ENCODE results near the gene SH3BGR. TPM values are rescaled to one million over a fixed set of nuclear protein-coding genes. Genes with fewer than 3 reads are reported as not detected.

The SH3BGR gene
- total RNA-seq, 6 experiments from 2014 or later: 1.4 to 3.7 (median 2.3) TPM

DNA sequence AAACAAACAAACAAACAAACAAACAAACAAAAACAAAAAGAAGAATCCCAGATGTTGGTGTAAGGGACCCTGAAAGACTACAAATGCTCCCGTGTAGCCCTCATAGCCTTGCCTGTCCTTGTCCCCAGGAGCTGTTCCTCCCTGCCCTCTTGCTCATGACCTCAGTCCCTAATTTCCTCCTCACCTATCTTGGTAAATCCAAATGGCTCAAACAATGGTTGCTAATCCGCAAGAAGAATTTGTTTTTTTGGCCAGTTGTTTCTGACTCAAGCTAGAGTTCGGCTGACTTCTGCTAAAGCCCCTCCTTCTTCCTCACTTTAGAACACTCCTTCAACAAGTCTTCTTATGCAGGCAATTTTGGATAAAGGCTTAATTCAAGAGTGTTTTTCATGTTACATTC, 21.8 kb upstream of the SH3BGR start:
- H3K4me1 Mint-ChIP-seq (ENCODE audit: low read depth): peaks cover 13% of the 10 kb centered on the region
- H3K27me3 Mint-ChIP-seq (ENCODE audit: insufficient read depth): peaks cover 7% of the 10 kb centered on the region
- no peaks in the 10 kb centered on the region for H3K36me3 Mint-ChIP-seq (ENCODE audit: low read depth)
- no peaks in the 10 kb centered on the region for H3K9me3 Mint-ChIP-seq
- no peak overlapping the region for H3K4me3 Mint-ChIP-seq
- H3K27ac Mint-ChIP-seq: no peak overlapping the region
- TF ChIP-seq, protein P1, sequence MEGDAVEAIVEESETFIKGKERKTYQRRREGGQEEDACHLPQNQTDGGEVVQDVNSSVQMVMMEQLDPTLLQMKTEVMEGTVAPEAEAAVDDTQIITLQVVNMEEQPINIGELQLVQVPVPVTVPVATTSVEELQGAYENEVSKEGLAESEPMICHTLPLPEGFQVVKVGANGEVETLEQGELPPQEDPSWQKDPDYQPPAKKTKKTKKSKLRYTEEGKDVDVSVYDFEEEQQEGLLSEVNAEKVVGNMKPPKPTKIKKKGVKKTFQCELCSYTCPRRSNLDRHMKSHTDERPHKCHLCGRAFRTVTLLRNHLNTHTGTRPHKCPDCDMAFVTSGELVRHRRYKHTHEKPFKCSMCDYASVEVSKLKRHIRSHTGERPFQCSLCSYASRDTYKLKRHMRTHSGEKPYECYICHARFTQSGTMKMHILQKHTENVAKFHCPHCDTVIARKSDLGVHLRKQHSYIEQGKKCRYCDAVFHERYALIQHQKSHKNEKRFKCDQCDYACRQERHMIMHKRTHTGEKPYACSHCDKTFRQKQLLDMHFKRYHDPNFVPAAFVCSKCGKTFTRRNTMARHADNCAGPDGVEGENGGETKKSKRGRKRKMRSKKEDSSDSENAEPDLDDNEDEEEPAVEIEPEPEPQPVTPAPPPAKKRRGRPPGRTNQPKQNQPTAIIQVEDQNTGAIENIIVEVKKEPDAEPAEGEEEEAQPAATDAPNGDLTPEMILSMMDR (IDR thresholded peaks at IDR 0.05): no peak
- DNase-seq: no peak

DNA sequence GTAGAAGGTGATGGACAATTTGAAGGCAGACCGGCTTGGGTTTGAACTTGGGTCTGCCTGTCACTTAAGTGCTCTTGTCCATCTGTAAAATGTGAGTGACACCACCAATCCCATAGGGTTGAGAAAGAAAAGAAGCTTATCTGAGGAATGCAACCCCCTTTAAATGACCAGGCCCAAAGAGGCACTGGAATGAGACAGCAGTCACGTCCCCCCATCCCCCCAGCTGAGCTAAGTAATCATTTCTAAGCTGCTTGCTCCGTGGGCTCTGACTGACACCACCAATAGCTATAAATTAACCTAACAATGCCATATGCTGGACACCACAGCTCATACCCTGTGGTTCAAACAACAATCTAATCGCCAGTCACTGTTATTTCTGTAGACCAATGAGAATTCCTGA, 21.3 kb upstream of the SH3BGR start:
- no peak overlapping the region for H3K27ac Mint-ChIP-seq
- H3K36me3 Mint-ChIP-seq (ENCODE audit: low read depth): no peaks in the 10 kb centered on the region
- H3K4me3 Mint-ChIP-seq: no peak overlapping the region
- peaks cover 16% of the 10 kb centered on the region for H3K4me1 Mint-ChIP-seq (ENCODE audit: low read depth)
- TF ChIP-seq, protein P1 (IDR thresholded peaks at IDR 0.05): no peak
- DNase-seq: no peak
- H3K9me3 Mint-ChIP-seq: no peaks in the 10 kb centered on the region
- H3K27me3 Mint-ChIP-seq (ENCODE audit: insufficient read depth): peaks cover 6% of the 10 kb centered on the region

DNA sequence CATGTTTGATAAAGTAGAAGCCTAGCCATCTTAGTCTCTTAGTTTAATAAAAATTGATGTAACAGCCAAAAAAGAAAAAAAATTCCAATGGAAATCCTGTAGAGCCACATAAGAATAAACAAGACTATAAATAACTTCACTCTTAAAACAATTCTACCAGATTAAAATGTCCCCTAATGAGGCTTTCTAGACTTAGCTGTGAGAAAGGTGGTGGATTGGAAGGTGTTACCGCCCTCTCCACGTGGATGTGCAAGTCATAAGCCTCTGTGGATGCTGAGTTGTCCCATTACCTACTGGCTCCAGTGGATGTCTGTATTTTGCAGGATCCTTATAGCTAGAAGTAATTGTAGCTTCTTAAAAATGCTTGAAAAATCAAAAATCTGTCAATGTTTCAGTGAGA, 20.8 kb upstream of the SH3BGR start:
- Mint-ChIP-seq H3K27me3 (ENCODE audit: insufficient read depth) (peaks cover 6% of the 10 kb centered on the region; the same call in 1 of the 2 replicates), H3K27ac (no peak overlapping the region), H3K36me3 (ENCODE audit: low read depth) (no peaks in the 10 kb centered on the region), H3K4me3 (no peak overlapping the region), H3K9me3 (no peaks in the 10 kb centered on the region), H3K4me1 (ENCODE audit: low read depth) (peaks cover 16% of the 10 kb centered on the region)
- TF ChIP-seq, protein P1 (IDR thresholded peaks at IDR 0.05): no peak
- DNase-seq: no peak

DNA sequence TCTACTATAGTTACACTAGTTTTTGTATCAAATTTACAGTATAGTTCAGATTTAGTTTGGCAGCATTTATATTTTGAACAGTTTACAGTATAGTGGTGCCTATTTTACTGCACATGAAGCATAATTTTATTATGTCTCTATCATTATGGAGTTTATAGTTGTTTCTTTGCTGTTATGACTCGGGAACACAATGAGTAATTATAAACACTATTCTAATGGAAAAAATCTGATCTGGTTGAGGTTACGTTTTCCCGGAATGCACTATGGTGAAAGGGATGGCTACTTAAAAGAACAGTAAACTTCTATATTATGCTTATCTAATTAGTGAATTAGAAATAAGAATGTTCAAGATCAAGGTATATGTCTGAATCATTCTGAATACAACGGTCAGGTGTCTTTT, 16.8 kb upstream of the SH3BGR start:
- TF ChIP-seq, protein P1 (IDR thresholded peaks at IDR 0.05): no peak
- H3K27me3 Mint-ChIP-seq (ENCODE audit: insufficient read depth): peaks cover 7% of the 10 kb centered on the region
- H3K27ac Mint-ChIP-seq: no peak overlapping the region
- H3K4me3 Mint-ChIP-seq: no peak overlapping the region
- peaks cover 16% of the 10 kb centered on the region for H3K4me1 Mint-ChIP-seq (ENCODE audit: low read depth)
- no peaks in the 10 kb centered on the region for H3K36me3 Mint-ChIP-seq (ENCODE audit: low read depth)
- peak; percentile 20 for DNase-seq
- H3K9me3 Mint-ChIP-seq: no peaks in the 10 kb centered on the region

DNA sequence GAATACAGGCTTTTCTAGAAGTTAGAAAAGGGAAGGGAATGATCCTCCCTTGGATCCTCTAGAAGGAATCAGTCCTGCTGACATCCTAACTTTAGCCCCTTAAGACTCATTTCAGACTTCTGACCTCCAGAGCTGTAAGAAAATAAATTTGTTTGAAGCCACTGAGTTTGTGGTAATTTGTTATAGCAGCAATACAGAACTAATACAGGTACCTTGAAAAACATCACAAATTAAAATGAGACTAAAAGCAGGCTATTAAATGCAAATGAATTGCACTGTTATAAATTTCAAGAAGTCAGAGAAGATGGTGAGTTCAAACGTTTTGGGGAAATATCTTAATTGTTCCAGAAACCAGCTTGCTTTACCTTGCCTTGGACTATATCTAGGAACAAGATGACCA, 12.5 kb upstream of the SH3BGR start:
- Mint-ChIP-seq H3K36me3 (ENCODE audit: low read depth) (no peaks in the 10 kb centered on the region), H3K4me1 (ENCODE audit: low read depth) (peaks cover 9% of the 10 kb centered on the region)
- no peak for DNase-seq

More for the DNA sequence above, 12.5 kb upstream of the SH3BGR start:
- TF ChIP-seq, protein P1 (IDR thresholded peaks at IDR 0.05): no peak
- Mint-ChIP-seq H3K4me3 (no peak overlapping the region), H3K27me3 (ENCODE audit: insufficient read depth) (peaks cover 2% of the 10 kb centered on the region), H3K9me3 (no peaks in the 10 kb centered on the region), H3K27ac (no peak overlapping the region)

Measured in HFFc6 (cell line).